ENCODE results near the gene PRICKLE2. TPM values are rescaled to one million over a fixed set of nuclear protein-coding genes. Genes with fewer than 3 reads are reported as not detected.

Gene PRICKLE2
- total RNA-seq, 1 donor from 2014 or later: 10.8 TPM

GRCh38 chr3:64143409-64144130 lies 81.7 kb downstream of the PRICKLE2 start:
- TF ChIP-seq CTCF (IDR thresholded peaks at IDR 0.05; ENCODE audit: insufficient read depth, low read length, poor library complexity, severe bottlenecking): no peak
- no peak overlapping the region for H3K4me3 ChIP-seq (ENCODE audit: low read depth, low read length)
- peaks cover 3% of the 10 kb centered on the region for H3K36me3 ChIP-seq (ENCODE audit: control insufficient read depth, insufficient read depth, low read length)
- no peak for DNase-seq (ENCODE audit: low read depth)
- no peaks in the 10 kb centered on the region for H3K27me3 ChIP-seq (ENCODE audit: control insufficient read depth, insufficient read depth, low read length)

GRCh38 chr3:64141476-64141875 lies 83.8 kb downstream of the PRICKLE2 start:
- Histone ChIP-seq H3K27me3 (ENCODE audit: control insufficient read depth, insufficient read depth, low read length) (no peaks in the 10 kb centered on the region), H3K36me3 (ENCODE audit: control insufficient read depth, insufficient read depth, low read length) (peaks cover 2% of the 10 kb centered on the region), H3K4me3 (ENCODE audit: low read depth, low read length) (no peak overlapping the region)
- DNase-seq (ENCODE audit: low read depth): no peak
- no peak for TF ChIP-seq CTCF (IDR thresholded peaks at IDR 0.05; ENCODE audit: insufficient read depth, low read length, poor library complexity, severe bottlenecking)

GRCh38 chr3:64140651-64141050 lies 84.6 kb downstream of the PRICKLE2 start:
- no peak overlapping the region for H3K4me3 ChIP-seq (ENCODE audit: low read depth, low read length)
- no peak for TF ChIP-seq CTCF (IDR thresholded peaks at IDR 0.05; ENCODE audit: insufficient read depth, low read length, poor library complexity, severe bottlenecking)
- H3K36me3 ChIP-seq (ENCODE audit: control insufficient read depth, insufficient read depth, low read length): peaks cover 2% of the 10 kb centered on the region
- no peaks in the 10 kb centered on the region for H3K27me3 ChIP-seq (ENCODE audit: control insufficient read depth, insufficient read depth, low read length)
- no peak for DNase-seq (ENCODE audit: low read depth)

GRCh38 chr3:64138656-64139375 lies 86.5 kb downstream of the PRICKLE2 start:
- no peak for TF ChIP-seq CTCF (IDR thresholded peaks at IDR 0.05; ENCODE audit: insufficient read depth, low read length, poor library complexity, severe bottlenecking)
- Histone ChIP-seq H3K36me3 (ENCODE audit: control insufficient read depth, insufficient read depth, low read length) (peaks cover 2% of the 10 kb centered on the region), H3K4me3 (ENCODE audit: low read depth, low read length) (no peak overlapping the region), H3K27me3 (ENCODE audit: control insufficient read depth, insufficient read depth, low read length) (no peaks in the 10 kb centered on the region)
- no peak for DNase-seq (ENCODE audit: low read depth)

- Histone ChIP-seq H3K27me3 (ENCODE audit: control insufficient read depth, insufficient read depth, low read length) (no peaks in the 10 kb centered on the region), H3K36me3 (ENCODE audit: control insufficient read depth, insufficient read depth, low read length) (peaks cover 2% of the 10 kb centered on the region), H3K4me3 (ENCODE audit: low read depth, low read length) (no peak overlapping the region)
- no peak for TF ChIP-seq CTCF (IDR thresholded peaks at IDR 0.05; ENCODE audit: insufficient read depth, low read length, poor library complexity, severe bottlenecking)
- DNase-seq (ENCODE audit: low read depth): no peak
Observed at GRCh38 chr3:64138046-64138445, 87.2 kb downstream of the PRICKLE2 start.

Measured in kidney epithelial cell (primary cell).